SK-N-SH (cell line): ENCODE measurements around the gene BRI3BP.

Experiments
- CTCF ChIP-seq: fragments of 200-600 bp; sonication (generic); IDR thresholded peaks from 2 replicates; pipeline ENCODE4 v1.6.1; 2017; ENCODE audit warnings: antibody characterized with exemption, mild to moderate bottlenecking, moderate library complexity
- EZH2phosphoT487 ChIP-seq: fragments of 200-600 bp; sonication (generic); IDR thresholded peaks from 2 replicates; pipeline ENCODE4 v1.6.1; 2017; ENCODE audit warnings: low read depth, mixed run types, mild to moderate bottlenecking, antibody characterized with exemption, moderate library complexity, borderline replicate concordance
- FOXM1 ChIP-seq: IDR thresholded peaks from 2 replicates; pipeline ENCODE4 v1.4.0; 2012; ENCODE audit warnings: low read depth, mild to moderate bottlenecking
- JUND ChIP-seq: IDR thresholded peaks from 2 replicates; pipeline ENCODE4 v1.4.0; 2012
- MXI1 ChIP-seq: IDR thresholded peaks from 2 replicates; pipeline ENCODE4 v1.6.1; 2012; ENCODE audit warnings: mild to moderate bottlenecking, low read depth, low read length, improper control_type of control experiment
- PBX3 ChIP-seq: IDR thresholded peaks from 2 replicates; pipeline ENCODE4; 2012
- POLR2AphosphoS5 ChIP-seq: IDR thresholded peaks from 2 replicates; pipeline ENCODE4 v1.6.1; 2012; ENCODE audit warnings: low read depth, low read length
- REST ChIP-seq: IDR thresholded peaks from 2 replicates; pipeline ENCODE4 v1.6.1; 2012; ENCODE audit warnings: mild to moderate bottlenecking, low read depth, low read length, moderate library complexity
- RFX5 ChIP-seq: IDR thresholded peaks from 2 replicates; pipeline ENCODE4 v1.6.1; 2012; ENCODE audit warnings: mild to moderate bottlenecking, improper control_type of control experiment, low read length
- SMC3 ChIP-seq: IDR thresholded peaks from 2 replicates; pipeline ENCODE4 v1.6.1; 2012; ENCODE audit warnings: low read depth, low read length, improper control_type of control experiment
- YY1 ChIP-seq: IDR thresholded peaks from 2 replicates; pipeline ENCODE4 v1.4.0; 2012; ENCODE audit warnings: low read depth, mild to moderate bottlenecking
- ZBTB33 ChIP-seq: IDR thresholded peaks from 2 replicates; pipeline ENCODE4 v1.4.0; 2012; ENCODE audit warnings: low read depth, borderline replicate concordance
- TF ChIP-seq, protein P1 (sequence below): fragments of 150-350 bp; IDR thresholded peaks from 2 replicates; pipeline ENCODE4 v1.6.1; 2017; ENCODE audit warnings: antibody characterized with exemption, low read length, low read depth, borderline replicate concordance

GRCh38 chr12:125065919-125066570, 72.6 kb downstream of the BRI3BP start:
- TF ChIP-seq POLR2AphosphoS5 (no peak), PBX3 (no peak), RFX5 (no peak), JUND (no peak), EZH2phosphoT487 (no peak), CTCF (no peak), MXI1 (peak; percentile 56; the same call in 1 of the 2 replicates), FOXM1 (no peak), YY1 (no peak), SMC3 (no peak), ZBTB33 (no peak), REST (no peak)
- TF ChIP-seq, protein P1, sequence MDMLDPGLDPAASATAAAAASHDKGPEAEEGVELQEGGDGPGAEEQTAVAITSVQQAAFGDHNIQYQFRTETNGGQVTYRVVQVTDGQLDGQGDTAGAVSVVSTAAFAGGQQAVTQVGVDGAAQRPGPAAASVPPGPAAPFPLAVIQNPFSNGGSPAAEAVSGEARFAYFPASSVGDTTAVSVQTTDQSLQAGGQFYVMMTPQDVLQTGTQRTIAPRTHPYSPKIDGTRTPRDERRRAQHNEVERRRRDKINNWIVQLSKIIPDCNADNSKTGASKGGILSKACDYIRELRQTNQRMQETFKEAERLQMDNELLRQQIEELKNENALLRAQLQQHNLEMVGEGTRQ: no peak
